Suprapubic skin (tissue), 4 donors: ENCODE data around the gene RASA2. TPM values are rescaled to one million over a fixed set of nuclear protein-coding genes. Genes with fewer than 3 reads are reported as not detected.
"Not testable (repeated sequence)": the region's sequence is repeated elsewhere in the genome, so short reads cannot be mapped to it uniquely, and the experiment has no call there.

Experiments used
- DNase-seq, 2 donors: peaks; one replicate each; pipeline ENCODE4 v3.0.0-alpha.2; 2019; ENCODE audit warnings: low spot score in 2 of 2
- H3K27ac ChIP-seq: fragments of 200-600 bp; sonication (generic); one replicate; pipeline ENCODE4 v1.5.1; 2019
- H3K27me3 ChIP-seq: fragments of 200-600 bp; sonication (generic); one replicate; pipeline ENCODE4 v1.5.1; 2019
- H3K36me3 ChIP-seq: fragments of 200-600 bp; sonication (generic); one replicate; pipeline ENCODE4 v1.5.1; 2019
- H3K4me1 ChIP-seq: fragments of 200-600 bp; sonication (generic); one replicate; pipeline ENCODE4 v1.5.1; 2019
- H3K4me3 ChIP-seq: fragments of 200-600 bp; sonication (generic); one replicate; pipeline ENCODE4 v1.5.1; 2019; ENCODE audit warnings: mild to moderate bottlenecking
- H3K9me3 ChIP-seq: fragments of 200-600 bp; sonication (generic); one replicate; pipeline ENCODE4 v1.5.1; 2019
- CTCF ChIP-seq, 2 donors: fragments of 200-600 bp in 1 of 2; fragments of 450-650 bp in 1 of 2; sonication (generic) in 1 of 2; IDR thresholded peaks; one replicate each; pipeline ENCODE4 v1.5.1; 2016 to 2019; ENCODE audit warnings: antibody characterized with exemption in 2 of 2, mild to moderate bottlenecking in 1 of 2, moderate library complexity in 1 of 2
- EP300 ChIP-seq: sonication (generic); formaldehyde crosslinking; IDR thresholded peaks from one replicate; pipeline ENCODE4 v1.6.1; 2017; ENCODE audit warnings: antibody characterized with exemption
- POLR2A ChIP-seq, 2 donors: fragments of 450-650 bp; IDR thresholded peaks; one replicate each; pipeline ENCODE4 v1.6.1; 2017; ENCODE audit warnings: antibody characterized with exemption in 2 of 2, mild to moderate bottlenecking in 2 of 2, moderate library complexity in 2 of 2
- POLR2AphosphoS5 ChIP-seq, 3 donors: sonication (generic); formaldehyde crosslinking; IDR thresholded peaks; one replicate each; pipeline ENCODE4 v1.6.1; 2017; ENCODE audit warnings: antibody characterized with exemption in 3 of 3
- WGBS: methylation state at CpG from one replicate; pipeline ENCODE4 v1.1.5; 2018; 5-methylcytosine and 5-hydroxymethylcytosine counted together
- total RNA-seq, 4 donors: library from RNA; depleted of rRNA; stranded (reverse); fragments of >200 nt; gene quantifications; one replicate each; pipeline ENCODE4 v1.1.0, GENCODE V29; 2016

The RASA2 gene
- total RNA-seq, 4 donors from 2014 or later, result 14.3 to 48.6 (median 24.0) TPM

GRCh38 chr3:141469720-141470119 is 17.1 kb upstream of the RASA2 start:
- no peaks in the 10 kb centered on the region for H3K36me3 ChIP-seq
- H3K27me3 ChIP-seq, result no peaks in the 10 kb centered on the region
- TF ChIP-seq EP300, result no peak
- TF ChIP-seq CTCF (IDR thresholded peaks at IDR 0.05), result no peak
- TF ChIP-seq POLR2A (IDR thresholded peaks at IDR 0.05), result no peak
- no peak for TF ChIP-seq POLR2AphosphoS5 (IDR thresholded peaks at IDR 0.05)
- H3K9me3 ChIP-seq, result no peaks in the 10 kb centered on the region
- DNase-seq, result no peak
- H3K27ac ChIP-seq, result no peak overlapping the region
- H3K4me3 ChIP-seq, result no peak overlapping the region
- H3K4me1 ChIP-seq, result no peaks in the 10 kb centered on the region

GRCh38 chr3:141471160-141471559 is 15.7 kb upstream of the RASA2 start:
- no peak for DNase-seq
- WGBS, result 93% methylated on average over 5 of the region's 5 CpGs
- Histone ChIP-seq H3K27ac (no peak overlapping the region), H3K36me3 (no peaks in the 10 kb centered on the region), H3K27me3 (no peaks in the 10 kb centered on the region), H3K4me3 (no peak overlapping the region), H3K9me3 (no peaks in the 10 kb centered on the region), H3K4me1 (no peaks in the 10 kb centered on the region)
- TF ChIP-seq CTCF (IDR thresholded peaks at IDR 0.05) (no peak), POLR2AphosphoS5 (IDR thresholded peaks at IDR 0.05) (no peak), POLR2A (IDR thresholded peaks at IDR 0.05) (no peak)

GRCh38 chr3:141476033-141476432 is 10.8 kb upstream of the RASA2 start:
- Histone ChIP-seq H3K36me3 (no peaks in the 10 kb centered on the region), H3K27me3 (no peaks in the 10 kb centered on the region), H3K9me3 (no peaks in the 10 kb centered on the region), H3K4me1 (no peaks in the 10 kb centered on the region), H3K27ac (no peak overlapping the region), H3K4me3 (no peak overlapping the region)
- 86% methylated on average over 2 of the region's 2 CpGs for WGBS
- DNase-seq, result no peak
- TF ChIP-seq EP300 (no peak), CTCF (IDR thresholded peaks at IDR 0.05) (no peak), POLR2A (IDR thresholded peaks at IDR 0.05) (no peak), POLR2AphosphoS5 (IDR thresholded peaks at IDR 0.05) (no peak)

GRCh38 chr3:141477224-141477623 is 9.6 kb upstream of the RASA2 start:
- 66% methylated on average over 4 of the region's 4 CpGs for WGBS
- Histone ChIP-seq H3K4me3 (no peak overlapping the region), H3K36me3 (no peaks in the 10 kb centered on the region), H3K27ac (no peak overlapping the region), H3K27me3 (no peaks in the 10 kb centered on the region), H3K9me3 (no peaks in the 10 kb centered on the region), H3K4me1 (no peaks in the 10 kb centered on the region)
- no peak for TF ChIP-seq POLR2AphosphoS5 (IDR thresholded peaks at IDR 0.05)
- TF ChIP-seq CTCF (IDR thresholded peaks at IDR 0.05), result no peak
- TF ChIP-seq POLR2A (IDR thresholded peaks at IDR 0.05), result no peak
- TF ChIP-seq EP300, result no peak
- DNase-seq, result no peak

GRCh38 chr3:141478139-141478538 is 8.7 kb upstream of the RASA2 start:
- Histone ChIP-seq H3K4me1 (no peaks in the 10 kb centered on the region), H3K9me3 (no peaks in the 10 kb centered on the region), H3K27ac (no peak overlapping the region), H3K36me3 (no peaks in the 10 kb centered on the region), H3K4me3 (no peak overlapping the region), H3K27me3 (no peaks in the 10 kb centered on the region)
- no peak for DNase-seq
- TF ChIP-seq POLR2AphosphoS5 (IDR thresholded peaks at IDR 0.05), result no peak
- 87% methylated on average over 2 of the region's 2 CpGs for WGBS

- H3K4me1 ChIP-seq, H3K4me3 ChIP-seq, H3K27me3 ChIP-seq, H3K9me3 ChIP-seq, DNase-seq, H3K36me3 ChIP-seq, H3K27ac ChIP-seq: not testable (repeated sequence)
- 96% methylated on average over 1 of the region's 1 CpG for WGBS
These were observed 8.0 kb upstream of the RASA2 start for GRCh38 chr3:141478840-141479239.
